Muscle of leg (tissue), 11 donors: Measurements from ENCODE around the gene XNDC1N. TPM values are rescaled to one million over a fixed set of nuclear protein-coding genes. Genes with fewer than 3 reads are reported as not detected.
"Not testable (repeated sequence)": the region's sequence is repeated elsewhere in the genome, so short reads cannot be mapped to it uniquely, and the experiment has no call there.

Source experiments
- DNase-seq: peaks from one replicate; pipeline ENCODE4 v3.0.0; 2013
- H3K27ac ChIP-seq: one replicate; pipeline ENCODE4 v1.5.1; 2013; ENCODE audit warnings: mild to moderate bottlenecking, low read length, control low read depth
- H3K27me3 ChIP-seq: one replicate; pipeline ENCODE4 v1.6.1; 2013; ENCODE audit warnings: low read length; ENCODE audit not compliant: control insufficient read depth, insufficient read depth
- H3K36me3 ChIP-seq: one replicate; pipeline ENCODE4 v1.6.1; 2013; ENCODE audit warnings: low read length; ENCODE audit not compliant: control insufficient read depth, insufficient read depth
- H3K4me1 ChIP-seq: one replicate; pipeline ENCODE4 v1.6.1; 2013; ENCODE audit warnings: low read length; ENCODE audit not compliant: control insufficient read depth, insufficient read depth
- H3K4me3 ChIP-seq: one replicate; pipeline ENCODE4 v1.5.1; 2013; ENCODE audit warnings: low read length, control low read depth
- H3K9me3 ChIP-seq: replicated peaks from 2 replicates; pipeline ENCODE4 v1.6.1; 2013; ENCODE audit warnings: low read depth, low read length; ENCODE audit not compliant: control insufficient read depth
- WGBS: methylation state at CpG from one replicate; pipeline ENCODE4 v1.1.5; 2013; ENCODE audit warnings: missing lambda C conversion rate; ENCODE audit not compliant: insufficient coverage; 5-methylcytosine and 5-hydroxymethylcytosine counted together
- polyA plus RNA-seq, 8 donors: library from polyadenylated mRNA; unstranded; fragments of 120-200 nt; gene quantifications; one replicate each; pipeline versions ENCODE4 v1.2.1 to v1.2.3, GENCODE V29; 2013; ENCODE audit warnings: inconsistent platforms in 1 of 8, low replicate concordance in 1 of 8; ENCODE audit not compliant: insufficient read length in 8 of 8, insufficient read depth in 1 of 8
- total RNA-seq: library from RNA; stranded (reverse); fragments of 120-200 nt; gene quantifications from one replicate; pipeline ENCODE4 v1.2.4, GENCODE V29; 2013

XNDC1N gene
- total and polyA plus RNA-seq, 9 donors = 1.9 to 5.3 (median 2.9) TPM

- Histone ChIP-seq H3K4me3 (no peak overlapping the region), H3K4me1 (peaks cover 8% of the 10 kb centered on the region), H3K27me3 (no peaks in the 10 kb centered on the region), H3K36me3 (peaks cover 2% of the 10 kb centered on the region), H3K27ac (no peak overlapping the region), H3K9me3 (no peaks in the 10 kb centered on the region)
- 71% methylated on average over 1 of the region's 4 CpGs for WGBS
- no peak for DNase-seq
Observed at GRCh38 chr11:71933141-71933933, 4.9 kb upstream of the XNDC1N start.

DNA sequence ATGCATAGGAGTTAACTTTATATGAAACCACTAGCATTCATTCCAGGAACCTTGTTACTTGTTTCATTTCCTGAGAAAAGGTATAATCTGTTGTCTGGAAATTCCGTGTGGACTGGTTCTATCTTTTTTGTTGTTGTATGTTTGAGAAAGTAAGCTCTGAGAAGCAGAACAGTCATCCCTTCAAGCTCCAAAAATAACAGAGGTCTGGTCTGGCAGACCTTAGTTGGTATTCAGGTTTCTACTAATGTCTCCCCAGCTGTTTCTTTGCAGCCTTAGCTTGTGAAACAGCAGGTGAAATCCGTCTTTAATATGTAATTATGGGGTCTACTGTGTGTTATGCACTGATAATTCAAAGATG, 2.8 kb upstream of the XNDC1N start:
- no peak overlapping the region for H3K27ac ChIP-seq
- no peak for DNase-seq
- no peaks in the 10 kb centered on the region for H3K36me3 ChIP-seq
- H3K4me1 ChIP-seq = peaks cover 14% of the 10 kb centered on the region
- no peaks in the 10 kb centered on the region for H3K27me3 ChIP-seq
- WGBS = 100% methylated on average over 1 of the region's 2 CpGs
- no peak overlapping the region for H3K4me3 ChIP-seq
- H3K9me3 ChIP-seq = no peaks in the 10 kb centered on the region

GRCh38 chr11:71930556-71931244, 2.3 kb upstream of the XNDC1N start:
- Histone ChIP-seq H3K4me3 (no peak overlapping the region), H3K36me3 (peaks cover 4% of the 10 kb centered on the region), H3K27me3 (no peaks in the 10 kb centered on the region), H3K9me3 (no peaks in the 10 kb centered on the region), H3K27ac (no peak overlapping the region), H3K4me1 (peaks cover 14% of the 10 kb centered on the region)
- WGBS = 94% methylated on average over 3 of the region's 11 CpGs
- DNase-seq = no peak

GRCh38 chr11:71929491-71929890, 1.1 kb upstream of the XNDC1N start:
- no peak for DNase-seq
- H3K36me3 ChIP-seq = peaks cover 6% of the 10 kb centered on the region
- no peaks in the 10 kb centered on the region for H3K27me3 ChIP-seq
- WGBS = 0% methylated on average over 1 of the region's 6 CpGs
- H3K27ac ChIP-seq = peak overlapping the region; percentile 67
- peaks cover 14% of the 10 kb centered on the region for H3K4me1 ChIP-seq
- H3K9me3 ChIP-seq = no peaks in the 10 kb centered on the region
- H3K4me3 ChIP-seq = peak overlapping the region; percentile 97

DNA sequence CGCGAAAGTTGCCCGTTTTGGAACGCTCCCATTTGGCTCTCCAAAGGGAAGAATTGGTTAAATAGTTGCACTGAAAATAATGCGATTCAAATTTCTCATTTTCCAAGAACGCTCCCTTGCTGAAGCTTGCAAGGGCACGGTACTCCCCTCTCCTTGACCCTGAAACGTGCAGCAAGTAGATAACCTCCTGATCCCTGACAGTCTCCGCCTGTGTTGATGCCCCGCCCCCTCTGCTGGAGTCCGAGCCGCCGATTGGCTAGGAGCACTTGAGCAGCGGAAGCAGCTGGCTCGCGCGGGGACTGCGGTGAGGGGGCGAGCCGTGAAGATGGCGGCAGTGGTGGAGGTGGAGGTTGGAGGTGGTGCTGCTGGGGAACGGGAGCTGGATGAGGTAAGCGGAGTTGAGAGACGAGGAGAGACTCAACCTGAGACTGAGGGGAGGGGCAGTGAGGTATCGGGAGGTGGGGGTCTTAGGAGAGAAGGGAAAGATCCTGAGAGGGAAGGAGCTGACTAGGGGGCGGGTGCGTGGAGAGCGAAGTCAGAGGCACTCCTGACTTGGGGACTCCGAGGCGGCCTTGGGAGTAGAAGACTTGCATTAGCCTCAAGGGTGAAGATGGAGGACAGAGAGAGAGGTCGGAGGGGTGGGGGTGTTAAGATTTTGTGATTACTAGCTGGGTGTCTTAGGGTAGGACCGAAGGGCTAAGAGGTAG, 496 bp upstream of the XNDC1N start, which contains the start of gene RNF121:
RNF121 (plus strand) TSS at position 310 of the 707 bp plus-strand sequence; CDS start at position 326, 16 bp downstream.
- DNase-seq = peak; percentile 99
- whole genome bisulfite sequencing = 0% methylated on average over 27 of the region's 32 CpGs
- peak within 1 kb of the TSS; percentile 94 for H3K27ac ChIP-seq
- H3K4me3 ChIP-seq = peak within 1 kb of the TSS; percentile 97
- H3K4me1 ChIP-seq = peaks cover 14% of the 10 kb centered on the region
- peaks cover 6% of the 10 kb centered on the region for H3K36me3 ChIP-seq
- no peaks in the 10 kb centered on the region for H3K9me3 ChIP-seq
- H3K27me3 ChIP-seq = no peaks in the 10 kb centered on the region

GRCh38 chr11:71917646-71918140, 10.7 kb downstream of the XNDC1N start:
- 87% methylated on average over 7 of the region's 9 CpGs for WGBS
- no peaks in the 10 kb centered on the region for H3K27me3 ChIP-seq
- peaks cover 26% of the 10 kb centered on the region for H3K36me3 ChIP-seq
- no peak overlapping the region for H3K4me3 ChIP-seq
- no peaks in the 10 kb centered on the region for H3K4me1 ChIP-seq
- no peak overlapping the region for H3K27ac ChIP-seq
- H3K9me3 ChIP-seq = no peaks in the 10 kb centered on the region
- DNase-seq = no peak

GRCh38 chr11:71914617-71915189, 13.7 kb downstream of the XNDC1N start:
- Histone ChIP-seq H3K4me3 (no peak overlapping the region), H3K27ac (no peak overlapping the region), H3K36me3 (peaks cover 25% of the 10 kb centered on the region), H3K4me1 (no peaks in the 10 kb centered on the region), H3K9me3 (no peaks in the 10 kb centered on the region), H3K27me3 (no peaks in the 10 kb centered on the region)
- no peak for DNase-seq
- WGBS = 86% methylated on average over 2 of the region's 7 CpGs

GRCh38 chr11:71913756-71914526, 14.5 kb downstream of the XNDC1N start:
- H3K9me3 ChIP-seq = no peaks in the 10 kb centered on the region
- no peaks in the 10 kb centered on the region for H3K27me3 ChIP-seq
- no peak overlapping the region for H3K4me3 ChIP-seq
- no CpG with 5 or more reads among the region's 5 CpGs for WGBS
- peaks cover 25% of the 10 kb centered on the region for H3K36me3 ChIP-seq
- H3K4me1 ChIP-seq = no peaks in the 10 kb centered on the region
- DNase-seq = no peak
- H3K27ac ChIP-seq = no peak overlapping the region

DNA sequence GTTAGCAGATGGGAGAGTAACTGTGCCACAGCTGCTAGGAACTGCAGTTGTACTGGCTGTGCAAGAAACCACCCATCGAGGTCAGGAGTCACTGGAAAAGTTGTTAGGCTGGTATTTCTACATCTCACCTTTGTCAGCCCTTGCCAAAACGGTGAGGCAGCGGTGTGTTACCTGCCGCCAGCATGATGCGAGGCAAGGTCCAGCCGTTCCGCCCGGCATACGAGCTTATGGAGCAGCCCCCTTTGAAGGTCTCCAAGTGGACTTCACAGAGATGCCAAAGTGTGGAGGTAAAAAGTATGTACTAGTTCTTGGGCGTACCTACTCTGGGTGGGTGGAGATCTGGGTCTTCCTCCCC, 16.4 kb downstream of the XNDC1N start:
- peaks cover 13% of the 10 kb centered on the region for H3K36me3 ChIP-seq
- H3K4me1 ChIP-seq, H3K27me3 ChIP-seq, H3K9me3 ChIP-seq, DNase-seq, H3K4me3 ChIP-seq, H3K27ac ChIP-seq: not testable (repeated sequence)
- 90% methylated on average over 9 of the region's 10 CpGs for WGBS
